K562 (cell line): Measurements from ENCODE around the gene HTR1D. TPM values are rescaled to one million over a fixed set of nuclear protein-coding genes. Genes with fewer than 3 reads are reported as not detected.

ENCODE experiments used
- CUX1 ChIP-seq: fragments of 200-800 bp; sonication (Bioruptor generic); IDR thresholded peaks from 2 replicates; pipeline ENCODE4 v1.6.1; 2016; ENCODE audit warnings: missing genetic modification characterization, missing compliant biosample characterization
- DACH1 ChIP-seq: fragments of 450-650 bp; IDR thresholded peaks from 2 replicates; pipeline ENCODE4 v1.6.1; 2018; ENCODE audit not compliant: partially characterized antibody
- GABPB1 ChIP-seq: sonication (generic); formaldehyde crosslinking; IDR thresholded peaks from 2 replicates; pipeline ENCODE4 v1.8.0; 2022; ENCODE audit warnings: mild to moderate bottlenecking, missing genetic modification reagents
- HLTF ChIP-seq: fragments of 450-650 bp; IDR thresholded peaks from 2 replicates; pipeline ENCODE4 v1.6.1; 2016
- NRF1 ChIP-seq, 2 experiments: fragments of 450-650 bp; IDR thresholded peaks in 1 of 2; conservative IDR thresholded peaks in 1 of 2; 2 replicates each; pipeline ENCODE4 v1.6.1; 2014; ENCODE audit warnings: mild to moderate bottlenecking in 2 of 2
- RBBP5 ChIP-seq: fragments of 200-600 bp; sonication (generic); IDR thresholded peaks from 2 replicates; pipeline ENCODE4 v1.6.1; 2012; ENCODE audit warnings: borderline replicate concordance, mild to moderate bottlenecking, low read length, control low read depth, inconsistent platforms; ENCODE audit not compliant: insufficient read depth, poor library complexity, severe bottlenecking
- REST ChIP-seq, 2 experiments: fragments of 450-650 bp; formaldehyde crosslinking in 1 of 2; IDR thresholded peaks; 2 replicates each; pipeline versions ENCODE4 v1.4.0 to v1.6.1; 2014 to 2020; ENCODE audit warnings: mild to moderate bottlenecking in 2 of 2, borderline replicate concordance in 1 of 2, low read depth in 1 of 2
- TGIF2 ChIP-seq: sonication (generic); formaldehyde crosslinking; IDR thresholded peaks from 2 replicates; pipeline ENCODE4 v1.8.1; 2022; ENCODE audit warnings: mild to moderate bottlenecking, missing genetic modification reagents, moderate library complexity
- ZBTB34 ChIP-seq: fragments of 250-450 bp; sonication (Bioruptor Pico); IDR thresholded peaks from 2 replicates; pipeline ENCODE4 v1.8.0; 2021; ENCODE audit warnings: mild to moderate bottlenecking, moderate library complexity
- ZNF511 ChIP-seq: sonication (generic); formaldehyde crosslinking; IDR thresholded peaks from 2 replicates; pipeline ENCODE4 v1.8.0; 2022; ENCODE audit warnings: mild to moderate bottlenecking, missing genetic modification reagents
- polyA plus RNA-seq, 8 experiments: library from polyadenylated mRNA; depleted of rRNA in 4 of 8; stranded (reverse) in 5 of 8; unstranded in 3 of 8; fragments of >200 nt; fragmentation: Nextera tagmentation in 2 of 8; fragmentation: Illumina TruSeq in 1 of 8; extraction: Ambion mirVana in 2 of 8; extraction: Trizol in 1 of 8; gene quantifications; 2 replicates each; pipeline versions ENCODE4 v1.2.1 to v1.2.3, GENCODE V29; 2011 to 2014; ENCODE audit warnings: inconsistent platforms in 1 of 8, missing spikeins in 1 of 8
- total RNA-seq, 7 experiments: library from RNA; depleted of rRNA in 6 of 7; stranded (reverse); fragments of >200 nt in 6 of 7; fragmentation: Illumina TruSeq in 2 of 7; extraction: Trizol in 2 of 7; gene quantifications; 2 replicates each; pipeline versions ENCODE4 v1.2.1 to v1.2.3, GENCODE V29; 2011 to 2021; ENCODE audit warnings: low replicate concordance in 1 of 7

The HTR1D gene
- total and polyA plus RNA-seq, 9 of the 15 experiments (the other 6 are each of a cell fraction or from before 2014, with no cell fraction given) = 0.03 to 0.09 (median 0.04) TPM; not detected in 4

GRCh38 chr1:23167353-23168078 is 49.8 kb downstream of the HTR1D start (continued):
- no peak for TF ChIP-seq REST (IDR thresholded peaks at IDR 0.05; ENCODE audit: borderline replicate concordance)
- peak; percentile 59; the same call in 1 of the 2 replicates for TF ChIP-seq REST (CRISPR knock-in tag; IDR thresholded peaks at IDR 0.05; ENCODE audit: low read depth)
- TF ChIP-seq DACH1 = no peak
- 0 out of 2 replicates have a peak, but pooled peaks have one; percentile 55 for TF ChIP-seq ZNF511
- TF ChIP-seq RBBP5 = peak; percentile 71
- peak; percentile 39; the same call in 1 of the 2 replicates for TF ChIP-seq GABPB1
- peak; percentile 46 to 56; a peak in 2 of 4 replicates for TF ChIP-seq NRF1 (conservative IDR thresholded peaks at IDR 0.05 in 1 of 2, IDR thresholded peaks at IDR 0.05 in 1 of 2)
- TF ChIP-seq CUX1 (CRISPR knock-in tag) = no peak
- no peak for TF ChIP-seq TGIF2 (CRISPR knock-in tag)
- TF ChIP-seq HLTF = no peak
- TF ChIP-seq ZBTB34 (CRISPR knock-in tag) = no peak
